Ammon's horn (tissue), 1 donor: Measurements from ENCODE around the gene NUMB.

Source experiments
- DNase-seq: peaks from one replicate; pipeline ENCODE4 v3.0.0-alpha.2; 2016; ENCODE audit warnings: low spot score

NUMB gene

GRCh38 chr14:73245480-73246325 is 212.6 kb downstream of the NUMB start:
- DNase-seq, result no peak

- no peak for DNase-seq
Observed at GRCh38 chr14:73244541-73245290, 213.6 kb downstream of the NUMB start.

- no peak for DNase-seq
Observed at GRCh38 chr14:73243748-73244147, 214.6 kb downstream of the NUMB start.

GRCh38 chr14:73243341-73243740 is 215.0 kb downstream of the NUMB start:
- no peak for DNase-seq

- peak; percentile 69 for DNase-seq
Observed at GRCh38 chr14:73242357-73242901, 215.9 kb downstream of the NUMB start.

GRCh38 chr14:73241481-73242165 is 216.7 kb downstream of the NUMB start:
- no peak for DNase-seq

- peak; percentile 54 for DNase-seq
Observed at GRCh38 chr14:73240816-73241480, 217.4 kb downstream of the NUMB start.

GRCh38 chr14:73239393-73240241 is 218.7 kb downstream of the NUMB start:
- DNase-seq, result peak; percentile 56

- DNase-seq, result no peak
Observed at GRCh38 chr14:73238941-73239340, 219.4 kb downstream of the NUMB start.

- DNase-seq, result no peak
Observed at GRCh38 chr14:73238424-73238852, 219.9 kb downstream of the NUMB start.

- DNase-seq, result no peak
Observed at GRCh38 chr14:73237786-73238423, 220.4 kb downstream of the NUMB start.

- no peak for DNase-seq
Observed at GRCh38 chr14:73237219-73237785, 221.0 kb downstream of the NUMB start, which contains the start of gene PAPLN. PAPLN (plus strand) TSS chr14:73237506; CDS start chr14:73239779, 2,273 bp downstream.

GRCh38 chr14:73236752-73237218 is 221.6 kb downstream of the NUMB start:
- DNase-seq, result no peak

- DNase-seq, result no peak
Observed at GRCh38 chr14:73236157-73236556, 222.2 kb downstream of the NUMB start.

GRCh38 chr14:73235531-73236155 is 222.7 kb downstream of the NUMB start:
- no peak for DNase-seq

GRCh38 chr14:73234586-73235394 is 223.6 kb downstream of the NUMB start:
- DNase-seq, result no peak

GRCh38 chr14:73234029-73234428 is 224.3 kb downstream of the NUMB start:
- DNase-seq, result no peak

GRCh38 chr14:73233564-73233963 is 224.8 kb downstream of the NUMB start:
- DNase-seq, result no peak
